PC-9 (cell line): ENCODE results near the gene SIGLEC11. TPM values are rescaled to one million over a fixed set of nuclear protein-coding genes. Genes with fewer than 3 reads are reported as not detected.

ENCODE experiments used
- BruUV-seq: library from RNA; stranded (reverse); fragments of 400-500 nt; replicated peaks from 2 replicates; lab custom pipeline; 2021; lab: Mats Ljungman, UMichigan
- CTCF ChIA-PET: fragments of 300-600 bp; sonication (Branson Sonifier 250); formaldehyde crosslinking; loops from one replicate; lab custom pipeline; 2022; ENCODE audit warnings: antibody characterized with exemption; lab: Charles Lee
- POLR2A ChIA-PET: fragments of 300-600 bp; sonication (Branson Sonifier 250); formaldehyde crosslinking; loops from one replicate; lab custom pipeline; 2022; ENCODE audit warnings: antibody characterized with exemption; ENCODE audit not compliant: unreplicated experiment; lab: Charles Lee
- DNase-seq, 2 experiments: peaks; one replicate each; pipeline versions ENCODE4 v3.0.0 to v3.0.0-alpha.2; 2015 to 2022; ENCODE audit warnings: mixed read lengths in 1 of 2
- H2AFZ ChIP-seq: fragments of 200-600 bp; sonication (generic); 2 replicates; pipeline ENCODE4 v1.8.1; 2017; ENCODE audit warnings: antibody characterized with exemption
- H3F3A ChIP-seq: fragments of 200-600 bp; sonication (generic); 2 replicates; pipeline ENCODE4 v1.8.1; 2017; ENCODE audit warnings: antibody characterized with exemption, mild to moderate bottlenecking, low read depth; ENCODE audit not compliant: insufficient read depth
- H3K27ac ChIP-seq: fragments of 200-600 bp; sonication (generic); 2 replicates; pipeline ENCODE4 v1.6.1; 2016; ENCODE audit warnings: mixed run types
- H3K27me3 ChIP-seq: fragments of 200-600 bp; sonication (generic); 2 replicates; pipeline ENCODE4 v1.6.1; 2016; ENCODE audit warnings: low read depth, mixed run types; ENCODE audit not compliant: insufficient read depth
- H3K36me3 ChIP-seq: fragments of 200-600 bp; sonication (generic); 2 replicates; pipeline ENCODE4 v1.6.1; 2016; ENCODE audit warnings: low read depth, mixed run types
- H3K4me1 ChIP-seq: fragments of 200-600 bp; sonication (generic); replicated peaks from 2 replicates; pipeline ENCODE4 v1.6.1; 2016; ENCODE audit warnings: mixed run types; ENCODE audit not compliant: insufficient read depth
- H3K4me2 ChIP-seq: fragments of 200-600 bp; sonication (generic); 2 replicates; pipeline ENCODE4 v1.6.1; 2017; ENCODE audit warnings: mixed run types
- H3K4me3 ChIP-seq: fragments of 200-600 bp; sonication (generic); 2 replicates; pipeline ENCODE4 v1.6.1; 2016; ENCODE audit warnings: mixed run types
- H3K79me2 ChIP-seq: fragments of 200-600 bp; sonication (generic); 2 replicates; pipeline ENCODE4 v1.6.1; 2017; ENCODE audit warnings: low read depth, mixed run types
- H3K9me2 ChIP-seq: fragments of 200-600 bp; sonication (generic); 2 replicates; pipeline ENCODE4 v1.8.1; 2017; ENCODE audit warnings: mild to moderate bottlenecking; ENCODE audit not compliant: insufficient read depth
- H3K9me3 ChIP-seq: fragments of 200-600 bp; sonication (generic); 2 replicates; pipeline ENCODE4 v1.8.1; 2016; ENCODE audit warnings: low read depth; ENCODE audit not compliant: insufficient read depth
- H4K20me1 ChIP-seq: fragments of 200-600 bp; sonication (generic); 2 replicates; pipeline ENCODE4 v1.8.1; 2017; ENCODE audit not compliant: insufficient read depth
- EZH2 ChIP-seq: fragments of 200-600 bp; sonication (generic); IDR thresholded peaks from 2 replicates; pipeline ENCODE4 v1.8.0; 2017; ENCODE audit warnings: antibody characterized with exemption, low read depth
- intact Hi-C: fragments of 100-400 bp; cut with micrococcal nuclease; formaldehyde crosslinking; loops from one replicate; pipeline ENCODE4 v1.10.0; 2022; ENCODE audit not compliant: unreplicated experiment
- total RNA-seq: library from RNA; stranded (reverse); gene quantifications from 2 replicates; pipeline ENCODE4 v1.2.3, GENCODE V29; 2021
- TF ChIP-seq, protein P1 (sequence below): fragments of 200-600 bp; sonication (generic); conservative IDR thresholded peaks from 2 replicates; pipeline ENCODE4 v1.6.1; 2017; ENCODE audit warnings: mixed run types, antibody characterized with exemption, mild to moderate bottlenecking, moderate library complexity

Gene SIGLEC11
- total RNA-seq, 1 experiment from 2014 or later: not detected

DNA sequence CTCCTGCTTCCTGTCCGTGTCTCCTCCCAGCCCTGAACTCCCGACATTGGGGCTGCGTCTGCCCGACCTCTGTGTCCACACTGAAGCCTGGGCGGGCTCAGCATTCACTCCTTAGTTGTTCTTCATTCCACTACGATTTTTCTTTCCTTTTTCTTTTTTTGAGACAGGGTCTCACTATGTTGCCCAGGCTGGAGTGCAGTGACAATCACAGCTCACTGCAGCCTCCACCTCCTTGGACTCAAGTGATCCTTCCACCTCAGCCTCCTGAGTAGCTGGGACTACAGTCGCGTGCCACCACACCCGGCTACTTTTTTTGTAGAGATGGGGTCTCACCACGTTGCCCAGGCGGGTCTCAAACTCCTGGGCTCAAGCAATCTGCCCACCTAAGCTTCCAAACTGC is 23.5 kb upstream of the SIGLEC11 start:
- Histone ChIP-seq H3K9me2 (no peaks in the 10 kb centered on the region), H3K4me3 (no peak overlapping the region), H3K4me1 (no peaks in the 10 kb centered on the region), H2AFZ (no peak overlapping the region), H3K36me3 (peaks cover 11% of the 10 kb centered on the region; the same call in 1 of the 2 replicates), H3K79me2 (no peaks in the 10 kb centered on the region), H4K20me1 (peaks cover 38% of the 10 kb centered on the region), H3K27ac (no peak overlapping the region), H3K9me3 (no peaks in the 10 kb centered on the region), H3F3A (peaks cover 23% of the 10 kb centered on the region), H3K27me3 (no peaks in the 10 kb centered on the region), H3K4me2 (no peak overlapping the region)
- no TSS peak for BruUV-seq
- TF ChIP-seq, protein P1, sequence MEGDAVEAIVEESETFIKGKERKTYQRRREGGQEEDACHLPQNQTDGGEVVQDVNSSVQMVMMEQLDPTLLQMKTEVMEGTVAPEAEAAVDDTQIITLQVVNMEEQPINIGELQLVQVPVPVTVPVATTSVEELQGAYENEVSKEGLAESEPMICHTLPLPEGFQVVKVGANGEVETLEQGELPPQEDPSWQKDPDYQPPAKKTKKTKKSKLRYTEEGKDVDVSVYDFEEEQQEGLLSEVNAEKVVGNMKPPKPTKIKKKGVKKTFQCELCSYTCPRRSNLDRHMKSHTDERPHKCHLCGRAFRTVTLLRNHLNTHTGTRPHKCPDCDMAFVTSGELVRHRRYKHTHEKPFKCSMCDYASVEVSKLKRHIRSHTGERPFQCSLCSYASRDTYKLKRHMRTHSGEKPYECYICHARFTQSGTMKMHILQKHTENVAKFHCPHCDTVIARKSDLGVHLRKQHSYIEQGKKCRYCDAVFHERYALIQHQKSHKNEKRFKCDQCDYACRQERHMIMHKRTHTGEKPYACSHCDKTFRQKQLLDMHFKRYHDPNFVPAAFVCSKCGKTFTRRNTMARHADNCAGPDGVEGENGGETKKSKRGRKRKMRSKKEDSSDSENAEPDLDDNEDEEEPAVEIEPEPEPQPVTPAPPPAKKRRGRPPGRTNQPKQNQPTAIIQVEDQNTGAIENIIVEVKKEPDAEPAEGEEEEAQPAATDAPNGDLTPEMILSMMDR: no peak
- no peak for TF ChIP-seq EZH2
- ChIA-PET POLR2A (no interaction called here), CTCF (interaction anchor here (0.7 kb wide), 1 partner anchor 85 kb away, joined by 3 read pairs; no protein-coding TSS in a partner anchor)
- intact Hi-C loops: no loop called here
- DNase-seq: no peak

DNA sequence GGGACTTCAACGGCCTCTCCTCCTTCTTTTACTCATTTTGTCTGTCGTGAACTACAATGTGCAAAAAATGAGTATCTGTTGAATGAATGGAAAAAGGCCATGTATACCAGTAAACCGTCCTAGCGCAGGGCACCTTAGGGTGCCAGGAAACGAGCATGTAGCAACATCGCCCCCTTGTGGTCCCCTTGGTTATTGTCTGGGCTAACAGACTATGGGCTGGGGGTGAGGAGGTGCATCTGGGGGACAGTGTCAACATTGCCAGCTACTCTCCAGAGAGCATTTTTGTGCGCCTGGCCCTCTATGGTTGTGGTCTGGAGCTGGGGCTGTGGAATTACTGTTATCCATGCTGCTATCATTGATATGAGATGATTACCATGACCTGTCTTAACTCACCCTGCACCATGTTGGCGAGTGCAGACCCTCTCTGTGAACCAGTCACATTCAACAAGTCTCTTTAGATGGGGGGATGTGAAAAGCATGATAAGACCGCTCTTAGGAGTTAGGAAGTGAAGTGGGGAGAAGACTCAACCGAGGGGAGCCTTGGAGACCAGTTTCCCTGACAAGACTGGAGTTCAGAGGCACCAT is 22.8 kb upstream of the SIGLEC11 start:
- Histone ChIP-seq H4K20me1 (peaks cover 38% of the 10 kb centered on the region), H3K36me3 (peaks cover 11% of the 10 kb centered on the region; the same call in 1 of the 2 replicates), H2AFZ (no peak overlapping the region), H3K79me2 (no peaks in the 10 kb centered on the region), H3K9me3 (no peaks in the 10 kb centered on the region), H3F3A (peaks cover 23% of the 10 kb centered on the region), H3K27me3 (no peaks in the 10 kb centered on the region), H3K4me2 (no peak overlapping the region), H3K9me2 (no peaks in the 10 kb centered on the region), H3K27ac (no peak overlapping the region), H3K4me1 (no peaks in the 10 kb centered on the region), H3K4me3 (no peak overlapping the region)
- TF ChIP-seq EZH2: no peak
- TF ChIP-seq, protein P1: peak; percentile 98
- ChIA-PET POLR2A (no interaction called here), CTCF (no interaction called here)
- intact Hi-C loops: loop anchor here (1.0 kb wide), 1 partner anchor 46 kb away; no protein-coding TSS in a partner anchor
- DNase-seq: peak; percentile 46 to 52
- no TSS peak for BruUV-seq

DNA sequence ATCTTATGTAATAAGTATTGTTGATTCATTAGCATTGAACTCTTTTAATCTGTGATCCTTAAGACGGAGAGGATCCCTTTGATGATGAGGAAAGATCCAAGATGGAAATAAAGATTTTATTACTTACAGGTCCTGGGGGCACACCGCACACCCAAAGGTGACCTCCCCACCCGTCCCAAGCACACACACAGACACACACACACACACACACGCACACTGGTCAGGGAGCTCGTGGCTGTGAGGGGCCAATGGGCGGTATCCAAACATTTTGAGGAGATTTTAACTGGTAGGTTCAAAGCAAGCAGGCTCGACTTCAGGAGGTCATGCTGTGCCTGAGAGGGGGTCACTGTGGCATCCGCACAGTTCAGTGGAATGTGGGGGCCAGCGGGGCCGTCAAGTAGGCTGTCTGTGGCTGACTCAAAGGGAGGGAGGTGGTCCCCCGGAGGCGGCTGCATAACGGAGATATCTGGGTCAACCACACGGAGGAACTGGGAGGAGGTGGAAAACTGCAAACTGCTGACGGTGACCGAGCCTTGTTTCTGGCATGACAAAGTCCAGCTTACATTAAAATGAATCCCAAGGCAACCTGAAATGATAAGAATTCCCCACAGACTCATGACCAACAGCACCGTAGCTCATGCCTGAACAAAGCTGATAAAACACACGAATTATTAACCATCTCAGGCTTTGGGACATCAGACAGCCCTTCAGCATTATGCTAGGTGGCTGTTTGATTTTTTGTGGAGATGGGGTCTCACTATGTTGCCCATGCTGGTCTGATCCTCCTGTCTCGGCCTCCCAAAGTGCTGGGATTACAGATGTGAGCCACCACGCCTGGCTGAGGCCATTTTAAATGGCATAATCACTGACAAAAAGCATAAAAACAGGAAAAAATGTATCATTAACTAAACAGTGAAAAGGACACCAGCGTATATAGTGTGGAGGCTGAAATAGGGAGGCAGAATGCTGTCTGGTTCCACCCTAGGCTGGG is 20.9 kb upstream of the SIGLEC11 start:
- no peak overlapping the region for H2AFZ ChIP-seq
- peaks cover 11% of the 10 kb centered on the region; the same call in 1 of the 2 replicates for H3K36me3 ChIP-seq
- H3K27me3 ChIP-seq: no peaks in the 10 kb centered on the region
- no peaks in the 10 kb centered on the region for H3K79me2 ChIP-seq
- peaks cover 8% of the 10 kb centered on the region for H3F3A ChIP-seq
- CTCF ChIA-PET: no interaction called here
- TF ChIP-seq EZH2: no peak
- TF ChIP-seq, protein P1: no peak
- peaks cover 25% of the 10 kb centered on the region for H4K20me1 ChIP-seq
- H3K4me1 ChIP-seq: no peaks in the 10 kb centered on the region
- H3K9me2 ChIP-seq: no peaks in the 10 kb centered on the region
- no peaks in the 10 kb centered on the region for H3K9me3 ChIP-seq
- POLR2A ChIA-PET: no interaction called here
- intact Hi-C loops: no loop called here
- no peak overlapping the region for H3K27ac ChIP-seq
- no peak overlapping the region for H3K4me3 ChIP-seq
- no TSS peak for BruUV-seq
- no peak for DNase-seq
- H3K4me2 ChIP-seq: no peak overlapping the region
